Endothelial cell (in vitro differentiated cells): Measurements from ENCODE around the gene CAPN15. TPM values are rescaled to one million over a fixed set of nuclear protein-coding genes. Genes with fewer than 3 reads are reported as not detected.
"Not testable (repeated sequence)": the region's sequence is repeated elsewhere in the genome, so short reads cannot be mapped to it uniquely, and the experiment has no call there.

Experiments used
- DNase-seq: peaks from one replicate; pipeline ENCODE4 v3.0.0; 2021; ENCODE audit warnings: low spot score
- H3K27ac Mint-ChIP-seq: one replicate; pipeline ENCODE4 v1.8.0; 2021; ENCODE audit warnings: mixed read lengths, inconsistent platforms; ENCODE audit not compliant: unreplicated experiment
- H3K27me3 Mint-ChIP-seq: one replicate; pipeline ENCODE4 v1.8.0; 2021; ENCODE audit warnings: mild to moderate bottlenecking, moderate library complexity, mixed read lengths, inconsistent platforms; ENCODE audit not compliant: unreplicated experiment
- H3K36me3 Mint-ChIP-seq: one replicate; pipeline ENCODE4 v1.8.0; 2021; ENCODE audit warnings: mild to moderate bottlenecking, low read depth, mixed read lengths, inconsistent platforms; ENCODE audit not compliant: unreplicated experiment
- H3K4me1 Mint-ChIP-seq: one replicate; pipeline ENCODE4 v1.8.0; 2021; ENCODE audit warnings: mild to moderate bottlenecking, mixed read lengths, inconsistent platforms; ENCODE audit not compliant: unreplicated experiment
- H3K4me3 Mint-ChIP-seq: one replicate; pipeline ENCODE4 v1.8.0; 2021; ENCODE audit warnings: mild to moderate bottlenecking, mixed read lengths, inconsistent platforms; ENCODE audit not compliant: unreplicated experiment
- H3K9me3 Mint-ChIP-seq: one replicate; pipeline ENCODE4 v1.8.0; 2021; ENCODE audit warnings: mixed read lengths, inconsistent platforms; ENCODE audit not compliant: unreplicated experiment
- CTCF ChIP-seq: fragments of 200-600 bp; sonication (generic); IDR thresholded peaks from one replicate; pipeline ENCODE4 v1.5.0; 2021; ENCODE audit warnings: antibody characterized with exemption; ENCODE audit not compliant: unreplicated experiment
- long read RNA-seq: library from polyadenylated mRNA; unstranded; transcript quantifications from one replicate; pipeline ENCODE4 v2.0.0, GENCODE V29; 2020; ENCODE audit not compliant: unreplicated experiment
- total RNA-seq: library from RNA; stranded (reverse); fragmentation: NEBNext Ultra II Directional; extraction: Animal tissue kit (Norgen Biotek cat#: 25700); gene quantifications from one replicate; pipeline ENCODE4 v1.2.1, GENCODE V29; 2021; ENCODE audit not compliant: unreplicated experiment

CAPN15 gene
- total RNA-seq, result 49.0 TPM
- long read RNA-seq, partial matches to known transcripts, result 1 of 2 reads
- long read RNA-seq, other reads (novel, unspliced or antisense), result 1 of 2 reads

DNA sequence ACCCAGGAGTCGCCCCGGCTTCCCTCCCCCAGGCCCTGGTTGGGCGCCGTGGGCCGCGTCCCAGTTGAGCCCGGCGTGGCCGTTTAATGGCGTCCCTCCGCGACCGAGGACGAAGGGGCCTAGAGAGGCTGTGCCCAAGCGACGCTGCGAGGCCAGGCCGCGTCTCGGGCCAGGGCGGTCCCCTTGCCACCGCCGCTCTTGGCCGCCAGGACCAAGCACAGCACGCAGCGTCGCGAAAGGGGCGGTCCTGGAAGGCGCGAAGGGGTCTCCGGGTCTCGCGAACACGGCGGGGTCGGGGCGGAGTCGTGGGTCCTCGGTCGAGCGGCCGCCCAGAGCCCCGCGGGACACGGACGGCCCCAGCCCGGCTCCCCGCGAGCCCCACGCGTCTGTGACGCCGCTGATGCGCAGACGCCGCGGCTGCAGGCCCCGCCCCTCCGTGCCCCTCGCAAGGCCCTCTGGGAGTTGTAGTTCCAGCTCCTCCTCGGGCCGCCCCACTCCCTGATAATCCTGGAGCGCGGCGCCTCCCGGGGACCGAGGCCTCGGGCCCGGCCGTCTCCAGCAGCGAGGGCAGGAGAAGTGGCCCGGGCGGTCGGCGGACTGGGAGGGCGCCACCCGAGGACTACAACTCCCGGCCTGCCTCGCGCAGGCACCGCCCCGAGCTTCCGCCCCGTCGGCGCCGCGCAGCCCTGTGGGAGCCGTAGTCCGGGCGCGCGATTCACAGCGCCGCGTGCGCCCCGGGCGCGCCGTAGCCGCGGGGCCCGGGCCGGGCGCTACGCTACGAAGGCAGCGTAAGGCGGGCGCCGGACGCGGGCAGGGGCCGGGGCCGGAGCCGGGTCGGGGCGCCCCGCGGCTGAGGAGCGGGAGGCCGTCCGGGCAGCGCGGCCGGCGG is at the start of gene CAPN15:
Gene CAPN15, plus strand, starts transcription at position 698 of the 889 bp plus-strand sequence. CDS start 19,127 bp downstream, outside the sequence.
- H3K9me3 Mint-ChIP-seq, result no peaks in the 10 kb centered on the region
- peaks cover 13% of the 10 kb centered on the region for H3K4me1 Mint-ChIP-seq
- peak within 1 kb of the TSS; percentile 92 for H3K4me3 Mint-ChIP-seq
- H3K36me3 Mint-ChIP-seq, result no peaks in the 10 kb centered on the region
- H3K27ac Mint-ChIP-seq, result peak within 1 kb of the TSS; percentile 72
- peaks cover 25% of the 10 kb centered on the region for H3K27me3 Mint-ChIP-seq
- DNase-seq, result peak; percentile 86
- TF ChIP-seq CTCF, result peak; percentile 19

DNA sequence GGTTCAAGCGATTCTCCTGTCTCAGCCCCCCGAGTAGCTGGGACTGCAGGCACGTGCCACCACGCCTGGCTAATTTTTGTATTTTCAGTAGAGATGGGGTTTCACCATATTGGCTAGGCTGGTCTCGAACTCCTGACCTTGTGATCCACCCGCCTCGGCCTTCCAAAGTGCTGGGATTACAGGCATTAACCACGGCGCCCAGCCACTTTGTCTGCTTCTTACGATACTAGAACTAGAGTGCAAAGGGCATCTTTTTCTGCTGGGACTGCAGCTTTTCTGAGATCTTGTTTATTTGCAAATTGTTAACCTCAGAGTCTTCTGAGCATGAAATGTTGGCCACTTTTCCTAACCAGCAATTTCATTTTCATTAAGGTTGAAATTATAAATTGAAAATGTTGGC is 49.2 kb upstream of the CAPN15 start:
- H3K4me3 Mint-ChIP-seq, DNase-seq, H3K27me3 Mint-ChIP-seq, H3K9me3 Mint-ChIP-seq, H3K4me1 Mint-ChIP-seq, H3K27ac Mint-ChIP-seq: not testable (repeated sequence)
- peaks cover 13% of the 10 kb centered on the region for H3K36me3 Mint-ChIP-seq

GRCh38 chr16:482468-483185 is 44.9 kb upstream of the CAPN15 start:
- H3K27me3 Mint-ChIP-seq, result peaks cover 2% of the 10 kb centered on the region
- H3K36me3 Mint-ChIP-seq, result peaks cover 11% of the 10 kb centered on the region
- no peaks in the 10 kb centered on the region for H3K4me1 Mint-ChIP-seq
- no peak for TF ChIP-seq CTCF
- no peak for DNase-seq
- H3K27ac Mint-ChIP-seq, result no peak overlapping the region
- H3K9me3 Mint-ChIP-seq, result no peaks in the 10 kb centered on the region
- no peak overlapping the region for H3K4me3 Mint-ChIP-seq

GRCh38 chr16:483341-484075 is 44.0 kb upstream of the CAPN15 start:
- H3K27me3 Mint-ChIP-seq, result peaks cover 2% of the 10 kb centered on the region
- no peak overlapping the region for H3K27ac Mint-ChIP-seq
- H3K36me3 Mint-ChIP-seq, result peaks cover 14% of the 10 kb centered on the region
- TF ChIP-seq CTCF, result no peak
- H3K9me3 Mint-ChIP-seq, result no peaks in the 10 kb centered on the region
- no peaks in the 10 kb centered on the region for H3K4me1 Mint-ChIP-seq
- peak overlapping the region; percentile 56 for H3K4me3 Mint-ChIP-seq
- DNase-seq, result no peak

- H3K4me3 Mint-ChIP-seq, result no peak overlapping the region
Observed at GRCh38 chr16:489606-490005, 37.9 kb upstream of the CAPN15 start.

More at GRCh38 chr16:489606-490005, 37.9 kb upstream of the CAPN15 start:
- no peaks in the 10 kb centered on the region for H3K9me3 Mint-ChIP-seq
- H3K36me3 Mint-ChIP-seq, result peaks cover 30% of the 10 kb centered on the region
- no peak for DNase-seq
- no peak for TF ChIP-seq CTCF
- H3K27ac Mint-ChIP-seq, result no peak overlapping the region
- H3K4me1 Mint-ChIP-seq, result no peaks in the 10 kb centered on the region
- H3K27me3 Mint-ChIP-seq, result peaks cover 4% of the 10 kb centered on the region
